ENCODE data around the gene FOXE3. TPM values are rescaled to one million over a fixed set of nuclear protein-coding genes. Genes with fewer than 3 reads are reported as not detected.

FOXE3 gene
- total and polyA plus RNA-seq, 4 donors = not detected

- Histone ChIP-seq H3K27me3 (ENCODE audit: control insufficient read depth in 4 of 4, insufficient read depth in 4 of 4, low read length in 3 of 4) (no peaks in the 10 kb centered on the region), H3K9ac (ENCODE audit: low read depth in 1 of 2, low read length in 2 of 2) (no peak overlapping the region), H3K4me3 (ENCODE audit: low read depth in 1 of 3, low read length in 3 of 3) (no peak overlapping the region), H3K9me3 (ENCODE audit: control insufficient read depth in 4 of 4, low read length in 3 of 4) (no peaks in the 10 kb centered on the region), H3K4me1 (ENCODE audit: control insufficient read depth in 4 of 4, insufficient read depth in 4 of 4, low read length in 3 of 4) (peaks cover 6 to 19% (median 15%) of the 10 kb centered on the region in 4 donors), H3K36me3 (ENCODE audit: control insufficient read depth in 4 of 4, insufficient read depth in 3 of 4, low read depth in 1 of 4, low read length in 3 of 4) (no peaks in the 10 kb centered on the region), H3K27ac (ENCODE audit: low read depth in 1 of 2, low read length in 2 of 2) (no peak overlapping the region)
- 85% methylated on average over 1 of the region's 1 CpG for WGBS
- no peak for DNase-seq (ENCODE audit: low spot score)
- no peak for TF ChIP-seq HNF4G (IDR thresholded peaks at IDR 0.05)
- TF ChIP-seq FOXA1 (IDR thresholded peaks at IDR 0.05) = no peak
- TF ChIP-seq HNF4A (conservative IDR thresholded peaks at IDR 0.05) = no peak
- TF ChIP-seq, protein P1, sequence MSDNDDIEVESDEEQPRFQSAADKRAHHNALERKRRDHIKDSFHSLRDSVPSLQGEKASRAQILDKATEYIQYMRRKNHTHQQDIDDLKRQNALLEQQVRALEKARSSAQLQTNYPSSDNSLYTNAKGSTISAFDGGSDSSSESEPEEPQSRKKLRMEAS (IDR thresholded peaks at IDR 0.05) = no peak
- TF ChIP-seq TAF1 (conservative IDR thresholded peaks at IDR 0.05) = no peak
- TF ChIP-seq SP1 (IDR thresholded peaks at IDR 0.05) = no peak
- TF ChIP-seq, protein P2, sequence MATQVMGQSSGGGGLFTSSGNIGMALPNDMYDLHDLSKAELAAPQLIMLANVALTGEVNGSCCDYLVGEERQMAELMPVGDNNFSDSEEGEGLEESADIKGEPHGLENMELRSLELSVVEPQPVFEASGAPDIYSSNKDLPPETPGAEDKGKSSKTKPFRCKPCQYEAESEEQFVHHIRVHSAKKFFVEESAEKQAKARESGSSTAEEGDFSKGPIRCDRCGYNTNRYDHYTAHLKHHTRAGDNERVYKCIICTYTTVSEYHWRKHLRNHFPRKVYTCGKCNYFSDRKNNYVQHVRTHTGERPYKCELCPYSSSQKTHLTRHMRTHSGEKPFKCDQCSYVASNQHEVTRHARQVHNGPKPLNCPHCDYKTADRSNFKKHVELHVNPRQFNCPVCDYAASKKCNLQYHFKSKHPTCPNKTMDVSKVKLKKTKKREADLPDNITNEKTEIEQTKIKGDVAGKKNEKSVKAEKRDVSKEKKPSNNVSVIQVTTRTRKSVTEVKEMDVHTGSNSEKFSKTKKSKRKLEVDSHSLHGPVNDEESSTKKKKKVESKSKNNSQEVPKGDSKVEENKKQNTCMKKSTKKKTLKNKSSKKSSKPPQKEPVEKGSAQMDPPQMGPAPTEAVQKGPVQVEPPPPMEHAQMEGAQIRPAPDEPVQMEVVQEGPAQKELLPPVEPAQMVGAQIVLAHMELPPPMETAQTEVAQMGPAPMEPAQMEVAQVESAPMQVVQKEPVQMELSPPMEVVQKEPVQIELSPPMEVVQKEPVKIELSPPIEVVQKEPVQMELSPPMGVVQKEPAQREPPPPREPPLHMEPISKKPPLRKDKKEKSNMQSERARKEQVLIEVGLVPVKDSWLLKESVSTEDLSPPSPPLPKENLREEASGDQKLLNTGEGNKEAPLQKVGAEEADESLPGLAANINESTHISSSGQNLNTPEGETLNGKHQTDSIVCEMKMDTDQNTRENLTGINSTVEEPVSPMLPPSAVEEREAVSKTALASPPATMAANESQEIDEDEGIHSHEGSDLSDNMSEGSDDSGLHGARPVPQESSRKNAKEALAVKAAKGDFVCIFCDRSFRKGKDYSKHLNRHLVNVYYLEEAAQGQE (IDR thresholded peaks at IDR 0.05) = no peak
- TF ChIP-seq YY1 (IDR thresholded peaks at IDR 0.05) = no peak
- no peak for TF ChIP-seq RAD21 (IDR thresholded peaks at IDR 0.05)
- no peak for TF ChIP-seq GABPA (IDR thresholded peaks at IDR 0.05 in 1 of 2, conservative IDR thresholded peaks at IDR 0.05 in 1 of 2)
- TF ChIP-seq ZBTB33 (IDR thresholded peaks at IDR 0.05) = no peak
- no peak for TF ChIP-seq EGR1 (IDR thresholded peaks at IDR 0.05; ENCODE audit: low read depth in 2 of 2)
- TF ChIP-seq, protein P3, sequence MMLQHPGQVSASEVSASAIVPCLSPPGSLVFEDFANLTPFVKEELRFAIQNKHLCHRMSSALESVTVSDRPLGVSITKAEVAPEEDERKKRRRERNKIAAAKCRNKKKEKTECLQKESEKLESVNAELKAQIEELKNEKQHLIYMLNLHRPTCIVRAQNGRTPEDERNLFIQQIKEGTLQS (IDR thresholded peaks at IDR 0.05) = no peak
- no peak for TF ChIP-seq JUND (IDR thresholded peaks at IDR 0.05)
- no peak for TF ChIP-seq FOXA2 (IDR thresholded peaks at IDR 0.05)
- TF ChIP-seq NR2F2 (IDR thresholded peaks at IDR 0.05) = no peak
- TF ChIP-seq, protein P4, sequence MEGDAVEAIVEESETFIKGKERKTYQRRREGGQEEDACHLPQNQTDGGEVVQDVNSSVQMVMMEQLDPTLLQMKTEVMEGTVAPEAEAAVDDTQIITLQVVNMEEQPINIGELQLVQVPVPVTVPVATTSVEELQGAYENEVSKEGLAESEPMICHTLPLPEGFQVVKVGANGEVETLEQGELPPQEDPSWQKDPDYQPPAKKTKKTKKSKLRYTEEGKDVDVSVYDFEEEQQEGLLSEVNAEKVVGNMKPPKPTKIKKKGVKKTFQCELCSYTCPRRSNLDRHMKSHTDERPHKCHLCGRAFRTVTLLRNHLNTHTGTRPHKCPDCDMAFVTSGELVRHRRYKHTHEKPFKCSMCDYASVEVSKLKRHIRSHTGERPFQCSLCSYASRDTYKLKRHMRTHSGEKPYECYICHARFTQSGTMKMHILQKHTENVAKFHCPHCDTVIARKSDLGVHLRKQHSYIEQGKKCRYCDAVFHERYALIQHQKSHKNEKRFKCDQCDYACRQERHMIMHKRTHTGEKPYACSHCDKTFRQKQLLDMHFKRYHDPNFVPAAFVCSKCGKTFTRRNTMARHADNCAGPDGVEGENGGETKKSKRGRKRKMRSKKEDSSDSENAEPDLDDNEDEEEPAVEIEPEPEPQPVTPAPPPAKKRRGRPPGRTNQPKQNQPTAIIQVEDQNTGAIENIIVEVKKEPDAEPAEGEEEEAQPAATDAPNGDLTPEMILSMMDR (IDR thresholded peaks at IDR 0.05; ENCODE audit: low read depth, low read length, missing input control) = no peak
Measured at GRCh38 chr1:47431534-47431933, 15.4 kb downstream of the FOXE3 start.
